Measurements from ENCODE around the gene PDZK1IP1. TPM values are rescaled to one million over a fixed set of nuclear protein-coding genes. Genes with fewer than 3 reads are reported as not detected.

Gene PDZK1IP1
- polyA plus RNA-seq, 1 donor (not counting 4 experiments of a cell fraction or from before 2014, with no cell fraction given) = 1.5 TPM

GRCh38 chr1:47235806-47236205, 46.0 kb upstream of the PDZK1IP1 start:
- H3K27me3 ChIP-seq (ENCODE audit: control insufficient read depth, extremely low read depth, insufficient read depth, low read length) = peaks cover 40% of the 10 kb centered on the region
- TF ChIP-seq CTCF (optimal IDR thresholded peaks at IDR 0.05 in 1 of 3, IDR thresholded peaks at IDR 0.05 in 1 of 3, conservative IDR thresholded peaks at IDR 0.05 in 1 of 3; ENCODE audit: extremely low read depth in 1 of 3, insufficient read depth in 2 of 3, low read length in 3 of 3) (no peak), EZH2 (IDR thresholded peaks at IDR 0.05; ENCODE audit: low read length) (no peak)
- H3K9me1 ChIP-seq (ENCODE audit: control insufficient read depth, extremely low read depth, insufficient read depth, low read length) = no peaks in the 10 kb centered on the region
- no peak overlapping the region for H3K27ac ChIP-seq (ENCODE audit: control insufficient read depth, insufficient read depth, low read length)
- dilution Hi-C loops (cut with MboI; ENCODE audit: extremely low pct_ligation_motif_present, low sequenced_read_pairs) = no loop called here
- no peak overlapping the region for H3K4me3 ChIP-seq (ENCODE audit: control insufficient read depth in 2 of 3, extremely low read depth in 1 of 3, insufficient read depth in 2 of 3, low read depth in 1 of 3, low read length in 3 of 3)
- peaks cover 5% of the 10 kb centered on the region for H4K20me1 ChIP-seq (ENCODE audit: control insufficient read depth, extremely low read depth, insufficient read depth, low read length)
- no peaks in the 10 kb centered on the region for H3K9me3 ChIP-seq (ENCODE audit: control insufficient read depth, low read depth, low read length)
- H2AFZ ChIP-seq (ENCODE audit: control insufficient read depth, low read length) = no peak overlapping the region
- peaks cover 3% of the 10 kb centered on the region for H3K4me1 ChIP-seq (ENCODE audit: control insufficient read depth, extremely low read depth, insufficient read depth, low read length)
- H3K36me3 ChIP-seq (ENCODE audit: control insufficient read depth in 2 of 2, extremely low read depth in 1 of 2, insufficient read depth in 2 of 2, low read length in 2 of 2) = no peaks in the 10 kb centered on the region
- H3K4me2 ChIP-seq (ENCODE audit: control insufficient read depth, extremely low read depth, insufficient read depth, low read depth, low read length) = no peak overlapping the region
- no peak overlapping the region for H3K9ac ChIP-seq (ENCODE audit: control insufficient read depth, extremely low read depth, insufficient read depth, low read length)
- FAIRE-seq (no peak), DNase-seq (ENCODE audit: low read depth, low spot score) (no peak)
- H3K79me2 ChIP-seq (ENCODE audit: control insufficient read depth, insufficient read depth, low read length) = no peaks in the 10 kb centered on the region

- Histone ChIP-seq H3K9ac (ENCODE audit: control insufficient read depth, extremely low read depth, insufficient read depth, low read length) (no peak overlapping the region), H3K36me3 (ENCODE audit: control insufficient read depth in 2 of 2, extremely low read depth in 1 of 2, insufficient read depth in 2 of 2, low read length in 2 of 2) (no peaks in the 10 kb centered on the region), H3K4me2 (ENCODE audit: control insufficient read depth, extremely low read depth, insufficient read depth, low read depth, low read length) (no peak overlapping the region), H3K27me3 (ENCODE audit: control insufficient read depth, extremely low read depth, insufficient read depth, low read length) (peaks cover 46% of the 10 kb centered on the region), H3K9me1 (ENCODE audit: control insufficient read depth, extremely low read depth, insufficient read depth, low read length) (no peaks in the 10 kb centered on the region), H3K27ac (ENCODE audit: control insufficient read depth, insufficient read depth, low read length) (no peak overlapping the region), H3K4me1 (ENCODE audit: control insufficient read depth, extremely low read depth, insufficient read depth, low read length) (peaks cover 3% of the 10 kb centered on the region), H3K79me2 (ENCODE audit: control insufficient read depth, insufficient read depth, low read length) (no peaks in the 10 kb centered on the region), H4K20me1 (ENCODE audit: control insufficient read depth, extremely low read depth, insufficient read depth, low read length) (peaks cover 10% of the 10 kb centered on the region), H3K9me3 (ENCODE audit: control insufficient read depth, low read depth, low read length) (no peaks in the 10 kb centered on the region), H3K4me3 (ENCODE audit: control insufficient read depth in 2 of 3, extremely low read depth in 1 of 3, insufficient read depth in 2 of 3, low read depth in 1 of 3, low read length in 3 of 3) (no peak overlapping the region), H2AFZ (ENCODE audit: control insufficient read depth, low read length) (no peak overlapping the region)
- DNase-seq (ENCODE audit: low read depth, low spot score) (no peak), FAIRE-seq (no peak)
- TF ChIP-seq EZH2 (IDR thresholded peaks at IDR 0.05; ENCODE audit: low read length) (no peak), CTCF (optimal IDR thresholded peaks at IDR 0.05 in 1 of 3, IDR thresholded peaks at IDR 0.05 in 1 of 3, conservative IDR thresholded peaks at IDR 0.05 in 1 of 3; ENCODE audit: extremely low read depth in 1 of 3, insufficient read depth in 2 of 3, low read length in 3 of 3) (no peak)
- dilution Hi-C loops (cut with MboI; ENCODE audit: extremely low pct_ligation_motif_present, low sequenced_read_pairs) = no loop called here
Measured at GRCh38 chr1:47235241-47235681, 45.4 kb upstream of the PDZK1IP1 start.
